RWPE2 (cell line): ENCODE data around the gene MAPRE3.

Experiments used
- ATAC-seq: fragments of 200-7000 bp; cut with Tn5 transposase; 3 replicates; pipeline ENCODE4 v1.9.1; 2021; ENCODE audit warnings: low read depth
- DNase-seq: peaks from one replicate; pipeline ENCODE4 v3.0.0-alpha.2; 2020; ENCODE audit warnings: low spot score
- H3K27ac ChIP-seq: fragments of 450-650 bp; 2 replicates; pipeline ENCODE4 v1.5.1; 2017; ENCODE audit warnings: mild to moderate bottlenecking; ENCODE audit not compliant: poor library complexity, severe bottlenecking
- H3K27me3 ChIP-seq: fragments of 250-450 bp; sonication (Bioruptor Pico); 2 replicates; pipeline ENCODE4 v1.5.1; 2021; ENCODE audit warnings: mild to moderate bottlenecking, moderate library complexity; ENCODE audit not compliant: insufficient read depth, poor library complexity, severe bottlenecking
- H3K36me3 ChIP-seq: fragments of 250-450 bp; sonication (Bioruptor Pico); 2 replicates; pipeline ENCODE4 v1.5.1; 2020; ENCODE audit warnings: low read depth, mild to moderate bottlenecking, moderate library complexity
- H3K4me1 ChIP-seq: fragments of 250-450 bp; sonication (Bioruptor Pico); 2 replicates; pipeline ENCODE4 v1.5.1; 2021; ENCODE audit warnings: mild to moderate bottlenecking, moderate library complexity; ENCODE audit not compliant: insufficient read depth, poor library complexity, severe bottlenecking
- H3K4me3 ChIP-seq: fragments of 250-450 bp; sonication (Bioruptor Pico); 2 replicates; pipeline ENCODE4 v1.5.1; 2021; ENCODE audit warnings: mild to moderate bottlenecking, moderate library complexity; ENCODE audit not compliant: severe bottlenecking
- H3K9me3 ChIP-seq: fragments of 250-450 bp; sonication (Bioruptor Pico); 2 replicates; pipeline ENCODE4 v1.5.1; 2021; ENCODE audit warnings: mild to moderate bottlenecking, moderate library complexity; ENCODE audit not compliant: severe bottlenecking
- CTCF ChIP-seq: fragments of 450-650 bp; IDR thresholded peaks from one replicate; pipeline ENCODE4 v1.5.1; 2017; ENCODE audit warnings: mild to moderate bottlenecking, moderate library complexity; ENCODE audit not compliant: poor library complexity, severe bottlenecking

The MAPRE3 gene

GRCh38 chr2:26948800-26949199 is 21.6 kb upstream of the MAPRE3 start:
- Histone ChIP-seq H3K36me3 (no peaks in the 10 kb centered on the region), H3K27me3 (peaks cover 16% of the 10 kb centered on the region), H3K9me3 (no peaks in the 10 kb centered on the region), H3K4me3 (no peak overlapping the region), H3K27ac (no peak overlapping the region), H3K4me1 (no peaks in the 10 kb centered on the region)
- ATAC-seq (no peak), DNase-seq (no peak)
- no peak for TF ChIP-seq CTCF

- no peak for ATAC-seq
- Histone ChIP-seq H3K4me1 (no peaks in the 10 kb centered on the region), H3K9me3 (no peaks in the 10 kb centered on the region), H3K4me3 (no peak overlapping the region), H3K27me3 (peaks cover 30% of the 10 kb centered on the region), H3K36me3 (no peaks in the 10 kb centered on the region), H3K27ac (no peak overlapping the region)
- no peak for TF ChIP-seq CTCF
- no peak for DNase-seq
These were observed 20.2 kb upstream of the MAPRE3 start for GRCh38 chr2:26950246-26950645.

- H3K4me1 ChIP-seq: no peaks in the 10 kb centered on the region
- H3K9me3 ChIP-seq: no peaks in the 10 kb centered on the region
- no peak for TF ChIP-seq CTCF
- ATAC-seq: no peak
- H3K27me3 ChIP-seq: peaks cover 40% of the 10 kb centered on the region
- no peak for DNase-seq
- no peak overlapping the region for H3K27ac ChIP-seq
- H3K4me3 ChIP-seq: no peak overlapping the region
- H3K36me3 ChIP-seq: no peaks in the 10 kb centered on the region
These were observed 19.2 kb upstream of the MAPRE3 start for GRCh38 chr2:26951236-26951635.

GRCh38 chr2:26952374-26952773 is 18.1 kb upstream of the MAPRE3 start:
- Histone ChIP-seq H3K36me3 (no peaks in the 10 kb centered on the region), H3K27me3 (peaks cover 50% of the 10 kb centered on the region), H3K27ac (no peak overlapping the region), H3K4me3 (no peak overlapping the region), H3K9me3 (no peaks in the 10 kb centered on the region), H3K4me1 (no peaks in the 10 kb centered on the region)
- DNase-seq (no peak), ATAC-seq (no peak)
- TF ChIP-seq CTCF: no peak

- H3K9me3 ChIP-seq: no peaks in the 10 kb centered on the region
- H3K27me3 ChIP-seq: peaks cover 63% of the 10 kb centered on the region
- DNase-seq (no peak), ATAC-seq (no peak)
- H3K36me3 ChIP-seq: no peaks in the 10 kb centered on the region
- no peak for TF ChIP-seq CTCF
- no peaks in the 10 kb centered on the region for H3K4me1 ChIP-seq
- no peak overlapping the region for H3K4me3 ChIP-seq
- no peak overlapping the region for H3K27ac ChIP-seq
These were observed 16.3 kb upstream of the MAPRE3 start for GRCh38 chr2:26954135-26954534.
